ENCODE measurements around the gene YWHAB. TPM values are rescaled to one million over a fixed set of nuclear protein-coding genes. Genes with fewer than 3 reads are reported as not detected.

YWHAB gene
- 43.2 and 70.8 TPM in 2 replicates for total RNA-seq

GRCh38 chr20:44885392-44886265 lies at the start of gene YWHAB:
Gene YWHAB (plus strand): TSS chr20:44885705. CDS start chr20:44901534, 15,829 bp downstream.
- TF ChIP-seq CTCF (IDR thresholded peaks at IDR 0.05; ENCODE audit: insufficient read depth, low read length, severe bottlenecking) = no peak
- no peak for FAIRE-seq

GRCh38 chr20:44836601-44837120 lies 48.8 kb upstream of the YWHAB start:
- Histone ChIP-seq H3K4me3 (ENCODE audit: low read depth, low read length) (no peak overlapping the region), H3K27me3 (ENCODE audit: control insufficient read depth, insufficient read depth, low read length) (no peaks in the 10 kb centered on the region), H3K36me3 (ENCODE audit: control insufficient read depth, insufficient read depth, low read length) (no peaks in the 10 kb centered on the region)
- FAIRE-seq = no peak
- no peak for DNase-seq (ENCODE audit: low read depth)
- no peak for TF ChIP-seq CTCF (IDR thresholded peaks at IDR 0.05; ENCODE audit: insufficient read depth, low read length, severe bottlenecking)

More at GRCh38 chr20:44885392-44886265, at the start of gene YWHAB:
- peak; percentile 87 for DNase-seq (ENCODE audit: low read depth)
- H3K27me3 ChIP-seq (ENCODE audit: control insufficient read depth, insufficient read depth, low read length) = no peaks in the 10 kb centered on the region
- H3K36me3 ChIP-seq (ENCODE audit: control insufficient read depth, insufficient read depth, low read length) = peaks cover under 1% of the 10 kb centered on the region
- H3K4me3 ChIP-seq (ENCODE audit: low read depth, low read length) = peak within 1 kb of the TSS; percentile 88

- FAIRE-seq (no peak), DNase-seq (ENCODE audit: low read depth) (no peak)
- TF ChIP-seq CTCF (IDR thresholded peaks at IDR 0.05; ENCODE audit: insufficient read depth, low read length, severe bottlenecking) = no peak
- no peak overlapping the region for H3K4me3 ChIP-seq (ENCODE audit: low read depth, low read length)
- H3K27me3 ChIP-seq (ENCODE audit: control insufficient read depth, insufficient read depth, low read length) = no peaks in the 10 kb centered on the region
- H3K36me3 ChIP-seq (ENCODE audit: control insufficient read depth, insufficient read depth, low read length) = no peaks in the 10 kb centered on the region
Observed at GRCh38 chr20:44837946-44838345, 47.6 kb upstream of the YWHAB start.

- no peak for FAIRE-seq
- H3K36me3 ChIP-seq (ENCODE audit: control insufficient read depth, insufficient read depth, low read length) = no peaks in the 10 kb centered on the region
- no peak for TF ChIP-seq CTCF (IDR thresholded peaks at IDR 0.05; ENCODE audit: insufficient read depth, low read length, severe bottlenecking)
Observed at GRCh38 chr20:44838521-44838920, 47.0 kb upstream of the YWHAB start.

GRCh38 chr20:44839481-44839880 lies 46.0 kb upstream of the YWHAB start:
- no peaks in the 10 kb centered on the region for H3K36me3 ChIP-seq (ENCODE audit: control insufficient read depth, insufficient read depth, low read length)
- FAIRE-seq = no peak
- TF ChIP-seq CTCF (IDR thresholded peaks at IDR 0.05; ENCODE audit: insufficient read depth, low read length, severe bottlenecking) = no peak
- no peak overlapping the region for H3K4me3 ChIP-seq (ENCODE audit: low read depth, low read length)
- DNase-seq (ENCODE audit: low read depth) = no peak
- no peaks in the 10 kb centered on the region for H3K27me3 ChIP-seq (ENCODE audit: control insufficient read depth, insufficient read depth, low read length)

More at GRCh38 chr20:44838521-44838920, 47.0 kb upstream of the YWHAB start:
- H3K4me3 ChIP-seq (ENCODE audit: low read depth, low read length) = no peak overlapping the region
- no peak for DNase-seq (ENCODE audit: low read depth)
- H3K27me3 ChIP-seq (ENCODE audit: control insufficient read depth, insufficient read depth, low read length) = no peaks in the 10 kb centered on the region
